Sigmoid colon (tissue), 7 donors: ENCODE data around the gene TMEM37. TPM values are rescaled to one million over a fixed set of nuclear protein-coding genes. Genes with fewer than 3 reads are reported as not detected.

ENCODE experiments used
- DNase-seq: peaks from one replicate; pipeline ENCODE4 v3.0.0-alpha.2; 2019
- H3K27ac ChIP-seq, 4 donors: fragments of 200-600 bp; sonication (generic); one replicate each; pipeline ENCODE4 v1.5.1; 2016 to 2019; ENCODE audit warnings: mild to moderate bottlenecking in 1 of 4
- H3K27me3 ChIP-seq, 3 donors: fragments of 200-600 bp; sonication (generic); one replicate each; pipeline ENCODE4 v1.5.1; 2019; ENCODE audit warnings: mild to moderate bottlenecking in 1 of 3
- H3K36me3 ChIP-seq, 4 donors: fragments of 200-600 bp; sonication (generic); one replicate each; pipeline ENCODE4 v1.5.1; 2016 to 2019
- H3K4me1 ChIP-seq, 4 donors: fragments of 200-600 bp; sonication (generic); one replicate each; pipeline ENCODE4 v1.5.1; 2017 to 2019
- H3K4me3 ChIP-seq, 4 donors: fragments of 200-600 bp; sonication (generic); one replicate each; pipeline ENCODE4 v1.5.1; 2017 to 2019; ENCODE audit warnings: mild to moderate bottlenecking in 2 of 4, moderate library complexity in 1 of 4
- H3K9me3 ChIP-seq, 4 donors: fragments of 200-600 bp in 3 of 4; sonication (generic) in 3 of 4; one replicate each; pipeline versions ENCODE4 v1.5.1 to v1.6.1; 2013 to 2019
- CTCF ChIP-seq, 4 experiments: fragments of 450-650 bp in 3 of 4; fragments of 200-600 bp in 1 of 4; IDR thresholded peaks; one replicate each; pipeline ENCODE4 v1.5.1; 2016 to 2019; ENCODE audit warnings: antibody characterized with exemption in 4 of 4, mild to moderate bottlenecking in 3 of 4, moderate library complexity in 2 of 4
- EP300 ChIP-seq, 4 donors: sonication (generic); formaldehyde crosslinking; IDR thresholded peaks; one replicate each; pipeline ENCODE4 v1.6.1; 2017; ENCODE audit warnings: antibody characterized with exemption in 4 of 4
- POLR2A ChIP-seq, 2 donors: fragments of 450-650 bp; IDR thresholded peaks; one replicate each; pipeline ENCODE4 v1.6.1; 2016; ENCODE audit warnings: antibody characterized with exemption in 2 of 2, mild to moderate bottlenecking in 2 of 2, moderate library complexity in 2 of 2
- POLR2AphosphoS5 ChIP-seq, 4 donors: sonication (generic); formaldehyde crosslinking; IDR thresholded peaks; one replicate each; pipeline ENCODE4 v1.6.1; 2017; ENCODE audit warnings: antibody characterized with exemption in 4 of 4
- WGBS, 2 donors: extraction: QIAGEN DNeasy Blood & Tissue Kit; methylation state at CpG; one replicate each; pipeline ENCODE4 v1.1.7; 2013; 5-methylcytosine and 5-hydroxymethylcytosine counted together
- intact Hi-C: fragments of 100-400 bp; cut with DNase I; formaldehyde crosslinking; loops from one replicate; pipeline ENCODE4 v1.15.1; 2023
- polyA plus RNA-seq, 3 donors: library from polyadenylated mRNA; stranded (reverse); fragments of 200-250 nt; gene quantifications; one replicate each; pipeline ENCODE4 v1.2.3, GENCODE V29; 2013
- total RNA-seq, 4 donors: library from RNA; depleted of rRNA; stranded (reverse); fragments of >200 nt; gene quantifications; one replicate each; pipeline ENCODE4 v1.1.0, GENCODE V29; 2016
- donor health status: healthy with polysubstance abuse.
- donor health status: Bipolar disorder and iron deficiency.
- donor health status: healthy.

TMEM37 gene
- total and polyA plus RNA-seq, 7 donors, result 0.55 to 96.9 (median 6.1) TPM

DNA sequence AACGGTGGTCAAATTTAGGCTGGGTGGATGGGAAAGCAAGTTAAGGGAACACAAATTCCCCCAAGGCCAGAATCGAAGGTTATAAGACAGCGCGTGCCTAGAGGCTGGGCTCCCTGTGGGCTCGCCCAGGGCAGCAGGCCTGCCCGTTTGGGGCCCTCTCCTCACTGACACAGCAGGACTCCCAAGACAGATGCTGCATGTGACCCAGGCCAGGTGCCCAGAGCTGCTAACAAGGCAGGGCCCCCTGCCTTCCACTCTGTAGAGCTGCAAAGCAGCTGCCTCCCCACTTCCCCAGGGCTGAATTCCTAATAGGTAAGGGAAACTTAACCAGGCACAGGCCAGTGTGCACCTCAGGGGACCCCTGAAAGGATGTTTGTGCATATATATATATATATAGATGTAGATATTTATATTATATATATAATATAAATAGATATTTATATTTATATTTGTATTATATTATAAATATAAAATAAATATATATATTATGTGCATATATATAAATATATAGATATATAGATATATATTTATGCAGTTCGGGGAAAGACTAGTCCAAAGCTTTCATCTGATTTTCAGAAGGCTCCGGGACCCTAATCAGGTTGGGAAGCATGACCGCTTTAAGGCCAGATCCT, 43.7 kb downstream of the TMEM37 start:
- no peak for TF ChIP-seq POLR2AphosphoS5 (IDR thresholded peaks at IDR 0.05)
- TF ChIP-seq POLR2A (IDR thresholded peaks at IDR 0.05), result no peak
- TF ChIP-seq EP300 (IDR thresholded peaks at IDR 0.05), result no peak
- no peak for TF ChIP-seq CTCF (IDR thresholded peaks at IDR 0.05)
- no peak overlapping the region for H3K27ac ChIP-seq
- DNase-seq, result peak; percentile 29
- no peaks in the 10 kb centered on the region for H3K9me3 ChIP-seq
- peaks cover 0 to 9% (median 0%) of the 10 kb centered on the region in 3 donors for H3K27me3 ChIP-seq
- peaks cover 0 to 5% (median 0%) of the 10 kb centered on the region in 4 donors for H3K4me1 ChIP-seq
- 89 to 90% methylated on average over 9 of the region's 9 CpGs for WGBS, 2 donors
- H3K36me3 ChIP-seq, result no peaks in the 10 kb centered on the region
- intact Hi-C loops, result loop anchor here (5.0 kb wide), 1 partner anchor 593 kb away; no protein-coding TSS in a partner anchor
- H3K4me3 ChIP-seq, result no peak overlapping the region

DNA sequence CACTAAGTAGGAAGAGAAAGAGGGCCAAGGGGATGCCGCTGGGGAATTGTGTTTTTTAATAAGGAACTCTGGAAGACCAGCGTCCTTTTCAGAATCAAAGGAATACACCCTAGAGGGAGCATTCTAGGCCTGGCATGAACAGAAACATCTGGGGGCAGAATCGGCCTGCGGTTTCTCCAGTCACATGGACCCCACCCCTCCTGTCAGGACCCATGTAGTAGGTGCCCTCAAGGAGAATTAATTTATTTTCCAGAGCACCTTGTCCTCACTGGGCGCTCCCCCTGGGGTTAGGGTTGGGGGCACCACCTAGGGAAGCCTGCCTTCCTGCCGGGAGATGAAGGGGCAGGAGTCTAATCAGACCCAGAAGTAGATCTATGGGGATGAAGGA, 44.2 kb downstream of the TMEM37 start:
- Histone ChIP-seq H3K27me3 (peaks cover 0 to 9% (median 0%) of the 10 kb centered on the region in 3 donors), H3K4me3 (no peak overlapping the region), H3K4me1 (peaks cover 0 to 5% (median 0%) of the 10 kb centered on the region in 4 donors), H3K9me3 (no peaks in the 10 kb centered on the region), H3K36me3 (no peaks in the 10 kb centered on the region), H3K27ac (no peak overlapping the region)
- intact Hi-C loops, result loop anchor here (1.0 to 5.0 kb wide), 2 partner anchors 69 to 594 kb away; no protein-coding TSS in a partner anchor
- peak; percentile 46 for DNase-seq
- no peak for TF ChIP-seq EP300 (IDR thresholded peaks at IDR 0.05)
- WGBS, 2 donors, result 79 to 84% methylated on average over 6 of the region's 6 CpGs

DNA sequence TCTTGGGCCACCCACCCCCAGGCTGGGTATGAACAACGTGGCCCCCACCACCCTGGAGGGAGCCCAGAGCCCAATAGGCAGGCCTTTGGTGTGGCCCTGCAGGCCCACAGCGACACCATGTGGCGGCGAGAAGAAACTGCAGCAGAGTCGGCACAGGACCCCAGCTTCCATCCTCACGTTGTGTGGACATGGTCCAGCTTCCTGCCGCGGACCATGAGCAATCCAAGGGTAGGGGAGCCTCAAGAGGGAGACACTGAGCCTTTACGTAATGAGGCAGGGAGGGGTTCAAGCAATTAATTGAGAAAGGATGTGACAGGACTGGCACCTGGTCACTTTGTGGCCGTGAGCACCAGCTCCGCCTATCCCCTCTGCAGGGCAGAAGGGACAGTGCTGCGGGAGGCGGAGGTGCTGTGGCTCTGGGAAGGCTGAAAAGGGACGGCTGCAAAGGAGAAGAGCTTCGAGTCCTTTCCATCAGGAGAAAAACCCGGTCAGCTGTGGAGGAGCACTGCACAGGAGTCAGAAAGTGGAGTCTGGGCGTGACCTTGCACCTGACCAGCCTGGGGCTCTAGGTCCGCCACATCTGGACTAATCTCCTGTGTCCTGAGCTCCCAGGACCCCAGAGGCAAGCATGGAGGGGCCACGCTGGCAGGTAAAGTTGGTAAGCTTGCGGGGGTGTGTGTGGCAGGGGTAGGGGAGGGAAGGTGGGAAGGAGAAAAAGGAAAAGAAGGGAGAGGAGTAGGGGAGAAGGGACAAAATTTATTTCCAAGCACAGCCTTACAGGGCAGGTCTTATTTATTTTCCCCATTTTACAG, 44.9 kb downstream of the TMEM37 start:
- TF ChIP-seq EP300 (IDR thresholded peaks at IDR 0.05) (no peak), CTCF (IDR thresholded peaks at IDR 0.05) (peak in 3 of 4 experiments; percentile 71 to 92 (median 81))
- intact Hi-C loops, result loop anchor here (1.0 to 5.0 kb wide), 2 partner anchors 69 to 594 kb away; no protein-coding TSS in a partner anchor
- peak; percentile 71 for DNase-seq
- peaks cover 0 to 5% (median 0%) of the 10 kb centered on the region in 4 donors for H3K4me1 ChIP-seq
- no peak overlapping the region for H3K4me3 ChIP-seq
- H3K27ac ChIP-seq, result no peak overlapping the region
- WGBS, 2 donors, result 20 to 32% methylated on average over 20 of the region's 20 CpGs
- H3K9me3 ChIP-seq, result no peaks in the 10 kb centered on the region
- peaks cover 0 to 9% (median 0%) of the 10 kb centered on the region in 3 donors for H3K27me3 ChIP-seq
- no peaks in the 10 kb centered on the region for H3K36me3 ChIP-seq

GRCh38 chr2:119477113-119477505, 45.5 kb downstream of the TMEM37 start:
- intact Hi-C loops, result loop anchor here (5.0 kb wide), 1 partner anchor 595 kb away; no protein-coding TSS in a partner anchor
- peak; percentile 17 for DNase-seq
- WGBS, 2 donors, result 68 to 75% methylated on average over 9 of the region's 9 CpGs

More at GRCh38 chr2:119477113-119477505, 45.5 kb downstream of the TMEM37 start:
- H3K27ac ChIP-seq, result no peak overlapping the region
- TF ChIP-seq CTCF (IDR thresholded peaks at IDR 0.05) (no peak), POLR2A (IDR thresholded peaks at IDR 0.05) (no peak), POLR2AphosphoS5 (IDR thresholded peaks at IDR 0.05) (no peak), EP300 (IDR thresholded peaks at IDR 0.05) (no peak)
- H3K9me3 ChIP-seq, result no peaks in the 10 kb centered on the region
- H3K4me3 ChIP-seq, result no peak overlapping the region
- no peaks in the 10 kb centered on the region for H3K36me3 ChIP-seq
- H3K4me1 ChIP-seq, result peaks cover 0 to 5% (median 0%) of the 10 kb centered on the region in 4 donors
- peaks cover 0 to 9% (median 0%) of the 10 kb centered on the region in 3 donors for H3K27me3 ChIP-seq
